GM19328 (cell line): ENCODE results near the gene C11orf65.

Source experiments
- ATAC-seq: cut with Tn5 transposase; IDR thresholded peaks from one replicate; pipeline ENCODE4 v1.9.1; 2021; ENCODE audit warnings: mild to moderate bottlenecking, moderate library complexity; ENCODE audit not compliant: unreplicated experiment

C11orf65 gene, protein sequence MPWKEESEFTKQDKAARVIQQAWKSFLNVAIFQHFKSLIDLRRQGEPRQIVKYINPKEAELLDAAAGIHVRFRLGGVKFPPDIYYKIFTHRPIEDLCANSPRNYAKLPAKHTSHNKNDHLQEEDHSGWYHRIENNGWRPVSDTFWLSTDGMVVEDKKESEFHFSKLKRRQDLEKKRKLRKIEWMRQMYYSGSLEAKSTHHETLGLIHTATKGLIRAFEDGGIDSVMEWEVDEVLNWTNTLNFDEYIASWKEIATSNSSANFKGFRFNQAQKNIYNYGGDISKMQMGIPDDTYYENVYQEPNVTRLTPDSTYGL

GRCh38 chr11:108467091-108467823, at the start of gene C11orf65:
C11orf65 (minus strand) TSS chr11:108467529; CDS start chr11:108461559, 5,970 bp downstream.
- peak; percentile 99 for ATAC-seq

DNA sequence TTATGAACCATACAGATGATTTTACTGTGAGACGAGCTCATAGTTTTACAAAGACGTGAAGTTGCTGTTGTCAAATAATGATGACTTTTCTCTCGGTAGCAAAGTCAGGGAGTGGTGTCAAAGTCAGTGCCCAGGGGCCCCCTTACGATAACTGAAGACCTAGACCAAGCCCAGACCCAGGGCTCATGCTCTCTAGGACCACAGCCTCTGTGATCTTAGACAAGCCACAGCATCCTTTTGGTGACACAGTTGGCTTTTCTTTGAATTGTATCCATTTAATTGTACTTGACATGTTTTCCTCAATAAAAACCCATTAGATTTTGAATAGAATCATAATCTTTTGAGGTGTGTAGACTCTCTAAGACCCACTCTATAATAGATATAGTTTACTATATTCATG, 48.8 kb upstream of the C11orf65 start:
- ATAC-seq = no peak

DNA sequence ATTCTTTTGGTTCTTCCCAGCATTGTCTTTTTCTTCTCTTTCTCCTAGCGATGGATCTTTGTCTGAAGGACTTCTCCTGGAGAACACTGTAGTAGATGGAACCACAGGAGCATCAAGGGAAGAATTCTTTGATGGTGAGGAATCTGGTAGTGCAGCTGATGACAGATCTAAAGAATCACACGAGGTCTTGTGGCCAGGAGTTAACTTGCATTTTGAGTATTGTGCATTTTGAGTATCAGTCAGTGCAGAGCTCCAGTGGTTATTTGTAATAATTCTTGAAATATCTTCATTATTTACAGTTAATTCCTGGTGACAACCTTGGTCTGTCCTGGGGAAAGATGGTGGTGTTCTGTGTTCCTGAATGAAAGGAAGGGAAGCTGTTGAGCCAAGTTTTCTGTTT, 45.4 kb upstream of the C11orf65 start:
- no peak for ATAC-seq

- ATAC-seq = no peak
Measured at GRCh38 chr11:108511851-108512474, 44.6 kb upstream of the C11orf65 start.

DNA sequence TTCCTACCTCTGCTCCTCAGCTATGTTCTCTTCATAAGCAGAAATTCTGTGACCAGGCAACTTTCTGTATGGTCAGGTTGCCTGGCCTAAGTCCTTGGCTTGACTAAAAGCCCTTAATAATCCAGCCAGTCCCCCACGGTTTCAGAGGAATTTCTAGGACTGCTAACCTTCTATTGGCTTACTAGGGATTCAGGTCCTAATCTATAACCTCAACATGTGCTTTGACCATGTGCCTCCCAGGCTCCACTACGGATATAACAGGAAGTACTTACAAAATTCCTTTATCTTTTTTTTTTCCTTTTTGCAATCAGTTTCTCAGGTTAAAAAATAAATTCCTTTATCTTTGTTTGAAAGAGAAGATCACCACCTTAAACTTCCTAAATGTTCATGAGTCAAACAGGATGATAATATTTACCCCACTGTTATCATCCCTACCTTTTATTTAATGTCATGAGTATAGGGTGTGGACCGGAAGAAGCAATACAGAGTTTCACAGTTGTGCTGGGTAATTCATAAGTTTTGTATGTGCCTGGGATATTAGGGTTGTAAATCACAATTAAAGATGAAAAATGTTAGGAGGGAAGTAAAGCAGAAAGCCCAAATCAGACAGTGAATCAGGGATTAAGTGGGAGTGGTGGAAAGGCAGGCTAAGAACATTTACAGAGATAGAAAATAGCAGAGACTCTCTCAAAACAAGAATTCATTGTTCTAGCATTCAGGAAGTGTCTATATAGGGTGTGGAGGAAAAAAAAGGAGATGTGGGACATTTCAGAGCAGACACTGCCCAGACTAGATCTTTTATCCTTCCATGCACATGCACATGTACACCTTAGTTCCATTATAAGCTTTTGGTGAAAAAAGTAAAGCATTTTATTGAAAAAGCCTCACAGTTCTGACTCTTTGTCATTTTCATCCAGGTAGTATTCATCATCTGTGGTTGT, 41.6 kb upstream of the C11orf65 start:
- ATAC-seq = no peak

DNA sequence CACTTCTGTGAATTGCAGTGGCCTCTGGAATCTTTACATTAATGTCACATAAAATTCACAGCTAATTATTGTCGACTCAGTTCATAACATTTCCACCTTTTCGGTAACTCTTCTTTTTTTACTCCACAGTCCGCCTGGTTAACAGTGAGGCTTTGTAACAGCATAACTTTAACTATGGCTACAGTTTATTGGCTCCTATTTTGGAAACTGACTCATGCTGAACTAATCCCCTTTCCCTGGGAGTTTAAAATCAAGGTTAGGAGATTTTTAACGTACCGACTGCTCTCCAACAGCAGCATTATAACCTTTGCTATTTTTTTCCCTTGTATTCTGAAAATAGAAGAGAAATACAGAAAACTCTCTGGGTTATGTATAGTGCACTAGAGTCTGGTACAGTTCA, 34.1 kb upstream of the C11orf65 start:
- ATAC-seq = no peak

GRCh38 chr11:108500721-108501120, 33.4 kb upstream of the C11orf65 start:
- ATAC-seq = no peak

DNA sequence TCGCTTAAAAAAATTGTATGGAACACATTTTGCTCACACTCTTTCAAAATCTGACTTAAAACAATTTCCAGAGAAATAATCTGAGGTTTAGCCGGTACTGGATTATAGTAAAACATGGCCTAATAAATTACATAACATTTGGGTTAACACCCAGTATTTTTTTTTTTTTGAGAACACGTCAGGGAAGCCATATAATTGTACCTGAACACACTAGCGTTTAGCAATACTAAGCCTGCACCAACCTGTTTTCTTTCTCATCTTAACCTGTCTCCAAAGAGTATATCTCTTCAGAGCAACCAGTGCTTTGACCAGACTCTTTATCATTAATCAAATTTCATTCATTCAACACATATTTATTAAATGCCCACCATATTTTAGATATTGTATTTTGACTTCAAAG, 32.8 kb upstream of the C11orf65 start:
- ATAC-seq = no peak

- no peak for ATAC-seq
Measured at GRCh38 chr11:108498816-108499408, 31.6 kb upstream of the C11orf65 start.

GRCh38 chr11:108498046-108498815, 30.9 kb upstream of the C11orf65 start, which contains the start of gene POGLUT3:
POGLUT3 (minus strand) TSS chr11:108498384; CDS start chr11:108498366, 18 bp downstream.
- peak; percentile 53 for ATAC-seq

DNA sequence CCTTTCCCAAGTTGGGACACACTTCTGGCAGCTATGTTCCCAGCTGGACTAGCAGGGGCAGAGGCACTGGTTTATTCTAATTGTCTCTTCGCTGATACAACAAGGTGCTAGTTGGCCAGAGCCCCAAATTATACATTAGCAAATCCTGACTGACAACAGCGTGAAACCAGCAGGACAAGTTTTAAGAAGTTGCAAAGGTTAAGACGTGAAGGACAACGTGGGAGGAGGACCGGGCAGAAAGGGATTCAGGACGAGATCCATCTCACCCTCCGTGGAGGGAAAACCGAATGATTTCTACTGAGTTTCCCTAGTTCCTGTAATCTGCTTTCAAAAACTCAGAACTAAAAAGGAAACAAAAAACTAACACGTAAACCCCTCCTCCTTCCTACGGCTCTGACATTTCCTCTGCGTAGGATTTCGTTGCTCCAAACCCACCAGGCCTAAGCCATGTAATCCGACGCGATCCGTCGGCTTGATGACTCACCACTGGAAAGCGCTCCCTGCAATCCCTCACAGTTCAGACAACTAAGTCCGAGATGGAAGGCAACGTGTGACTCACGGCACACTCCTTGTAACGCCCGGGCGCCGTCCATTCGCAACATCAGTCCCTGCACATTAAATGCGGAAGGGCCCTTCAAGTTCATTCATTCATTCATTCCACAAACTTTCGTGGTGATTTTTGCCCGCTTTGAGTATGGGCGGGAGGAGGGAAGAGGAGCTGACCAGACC, 30.2 kb upstream of the C11orf65 start:
- ATAC-seq = peak; percentile 44

DNA sequence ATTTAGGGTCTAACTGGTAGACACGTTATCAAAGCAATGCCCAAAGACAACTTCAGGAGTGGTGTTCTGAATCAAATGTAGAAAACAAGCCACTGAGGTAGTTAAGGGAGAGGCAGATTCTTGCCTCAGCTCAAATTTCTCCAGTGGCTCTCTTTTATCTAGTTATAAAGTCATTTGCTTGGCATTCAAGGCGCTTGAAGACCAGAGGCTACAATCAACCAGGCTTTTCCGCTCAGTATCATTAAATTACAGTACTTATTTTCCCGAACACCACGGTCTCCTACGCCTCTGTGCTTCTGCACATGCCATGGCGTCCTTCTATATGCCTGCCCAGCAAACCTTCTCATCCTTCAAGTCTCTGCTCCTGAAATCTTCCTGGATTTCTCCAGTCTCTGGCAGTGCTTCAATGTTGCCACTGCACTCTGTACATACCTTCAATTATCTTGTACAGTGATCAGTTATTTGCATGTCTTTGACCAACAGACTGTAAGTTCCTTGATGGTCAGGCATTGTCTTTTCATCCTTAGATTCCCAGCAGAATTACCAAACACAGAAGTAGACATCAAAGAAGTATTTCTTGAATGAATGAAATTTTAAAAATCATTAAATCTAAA, 29.4 kb upstream of the C11orf65 start:
- no peak for ATAC-seq

DNA sequence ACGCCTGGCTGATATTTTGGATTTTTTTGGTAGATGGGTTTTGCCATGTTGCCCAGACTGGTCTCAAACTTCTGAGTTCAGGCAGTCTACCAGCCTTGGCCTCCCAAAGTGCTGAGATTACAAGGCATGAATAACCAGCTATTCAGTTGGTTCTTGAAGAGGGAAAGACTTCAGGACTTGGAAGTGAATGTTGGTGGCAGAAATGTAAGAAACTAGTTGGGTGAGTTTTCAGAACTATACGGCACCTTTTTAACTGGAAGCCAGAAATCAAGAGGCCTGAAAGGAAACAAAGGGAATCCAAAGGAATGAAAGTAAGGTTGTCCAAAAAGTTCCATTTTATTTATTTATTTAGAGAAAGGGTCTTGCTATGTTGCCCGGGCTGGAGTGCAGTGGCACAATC, 28.0 kb upstream of the C11orf65 start:
- ATAC-seq = no peak

GRCh38 chr11:108494182-108494581, 26.9 kb upstream of the C11orf65 start:
- ATAC-seq = no peak

GRCh38 chr11:108491936-108492335, 24.6 kb upstream of the C11orf65 start:
- no peak for ATAC-seq

DNA sequence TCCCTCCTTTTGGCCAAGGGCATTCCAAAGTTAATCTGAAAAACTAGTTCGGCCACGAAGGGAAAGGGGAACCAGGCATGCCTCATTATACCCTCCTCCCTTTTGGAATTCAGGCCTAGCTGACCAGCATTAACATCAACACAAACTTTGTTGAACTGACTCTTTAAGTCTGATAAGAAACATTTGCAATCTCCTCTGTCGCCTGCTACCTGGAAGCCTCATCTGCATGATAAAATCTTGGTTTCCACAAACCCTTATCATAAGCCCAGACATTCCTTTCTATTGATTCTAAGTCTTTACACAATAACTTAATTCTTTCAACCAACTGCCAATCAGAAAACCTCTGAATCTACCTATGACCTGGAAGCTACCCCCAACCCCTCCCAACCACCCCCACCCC, 19.5 kb upstream of the C11orf65 start:
- ATAC-seq = no peak

DNA sequence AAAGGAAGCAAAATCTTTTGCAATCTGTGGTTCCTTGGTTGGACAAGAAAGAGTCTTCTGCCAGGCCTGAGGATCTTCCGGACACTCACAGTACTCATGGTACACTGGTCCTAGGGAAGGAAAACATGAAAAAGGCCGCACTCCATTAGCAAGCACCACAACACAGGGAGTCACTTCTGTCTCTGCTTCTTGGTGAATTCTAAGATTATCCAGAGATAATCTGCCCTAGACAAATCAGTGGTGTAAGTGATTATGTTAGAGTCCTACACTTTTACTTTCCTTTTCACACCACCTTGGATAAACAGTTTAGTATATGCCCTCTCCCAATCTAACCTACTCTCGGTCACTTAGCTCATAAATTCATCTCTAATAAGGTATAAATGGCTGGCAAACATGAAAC, 19.0 kb upstream of the C11orf65 start:
- ATAC-seq = no peak

- ATAC-seq = no peak
Measured at GRCh38 chr11:108483163-108483562, 15.8 kb upstream of the C11orf65 start.
